IMR-90 (cell line): ENCODE data around the gene CXCR6.

Source experiments
- CEBPB ChIP-seq: IDR thresholded peaks from 2 replicates; pipeline ENCODE4 v1.6.1; 2012; ENCODE audit warnings: low read depth, low read length, improper control_type of control experiment
- CTCF ChIP-seq: conservative IDR thresholded peaks from 2 replicates; pipeline ENCODE4 v1.5.1; 2012; ENCODE audit warnings: mild to moderate bottlenecking, low read depth, low read length, improper control_type of control experiment
- ELK1 ChIP-seq: fragments of 150-350 bp; IDR thresholded peaks from 2 replicates; pipeline ENCODE4 v1.6.1; 2016; ENCODE audit warnings: low read depth, mild to moderate bottlenecking, low read length, moderate library complexity, borderline replicate concordance
- POLR2A ChIP-seq: IDR thresholded peaks from 2 replicates; pipeline ENCODE4 v1.6.1; 2012; ENCODE audit warnings: mild to moderate bottlenecking, low read depth, low read length
- RAD21 ChIP-seq: IDR thresholded peaks from 2 replicates; pipeline ENCODE4 v1.6.1; 2012; ENCODE audit warnings: low read length, improper control_type of control experiment
- RFX5 ChIP-seq: IDR thresholded peaks from 2 replicates; pipeline ENCODE4 v1.8.0; 2012; ENCODE audit warnings: low read depth, mild to moderate bottlenecking, low read length, moderate library complexity

- no peak for TF ChIP-seq CEBPB
- TF ChIP-seq RFX5, result no peak
- no peak for TF ChIP-seq CTCF
- TF ChIP-seq POLR2A, result no peak
- no peak for TF ChIP-seq ELK1
- no peak for TF ChIP-seq RAD21
Observed at GRCh38 chr3:45937206-45938042, 5.8 kb upstream of the CXCR6 start.
